GM12878 (cell line): Measurements from ENCODE around the gene SLC1A7.

Experiments
- CBX5 ChIP-seq: sonication (generic); IDR thresholded peaks from 2 replicates; pipeline ENCODE4 v1.6.1; 2016; ENCODE audit warnings: low read depth, moderate library complexity, mild to moderate bottlenecking, inconsistent platforms
- CTCF ChIP-seq, 3 experiments: IDR thresholded peaks in 2 of 3; conservative IDR thresholded peaks in 1 of 3; 2 replicates each; pipeline ENCODE4 v1.5.1; 2011; ENCODE audit warnings: low read depth in 3 of 3, low read length in 3 of 3, mild to moderate bottlenecking in 3 of 3, control low read depth in 2 of 3, moderate library complexity in 2 of 3, inconsistent platforms in 1 of 3, mixed read lengths in 1 of 3; ENCODE audit not compliant: control insufficient read depth in 2 of 3, insufficient read depth in 1 of 3; ENCODE audit errors: extremely low read depth in 1 of 3
- FOXK2 ChIP-seq: fragments of 450-650 bp; IDR thresholded peaks from 2 replicates; pipeline ENCODE4 v1.6.1; 2017; ENCODE audit warnings: mild to moderate bottlenecking, moderate library complexity
- RBBP5 ChIP-seq: fragments of 200-600 bp; sonication (generic); conservative IDR thresholded peaks from 2 replicates; pipeline ENCODE4 v1.6.1; 2016
- TCF12 ChIP-seq: IDR thresholded peaks from 2 replicates; pipeline ENCODE4 v1.6.1; 2011; ENCODE audit warnings: low read depth, mild to moderate bottlenecking, low read length
- USF2 ChIP-seq: IDR thresholded peaks from 2 replicates; pipeline ENCODE4 v1.6.1; 2011; ENCODE audit warnings: low read depth, low read length, improper control_type of control experiment, borderline replicate concordance

GRCh38 chr1:53140451-53140850 is 2.0 kb downstream of the SLC1A7 start:
- TF ChIP-seq CBX5 (no peak), CTCF (IDR thresholded peaks at IDR 0.05 in 2 of 3, conservative IDR thresholded peaks at IDR 0.05 in 1 of 3; ENCODE audit: control insufficient read depth in 2 of 3, extremely low read depth in 1 of 3, insufficient read depth in 1 of 3, low read depth in 3 of 3, low read length in 3 of 3) (no peak), FOXK2 (no peak), RBBP5 (no peak), TCF12 (no peak), USF2 (no peak)
